Measurements from ENCODE around the gene SYNE2. TPM values are rescaled to one million over a fixed set of nuclear protein-coding genes. Genes with fewer than 3 reads are reported as not detected.
"Not testable (repeated sequence)": the region's sequence is repeated elsewhere in the genome, so short reads cannot be mapped to it uniquely, and the experiment has no call there.

Gene SYNE2
- total RNA-seq, 2 donors from 2014 or later: 206 to 223 TPM

DNA sequence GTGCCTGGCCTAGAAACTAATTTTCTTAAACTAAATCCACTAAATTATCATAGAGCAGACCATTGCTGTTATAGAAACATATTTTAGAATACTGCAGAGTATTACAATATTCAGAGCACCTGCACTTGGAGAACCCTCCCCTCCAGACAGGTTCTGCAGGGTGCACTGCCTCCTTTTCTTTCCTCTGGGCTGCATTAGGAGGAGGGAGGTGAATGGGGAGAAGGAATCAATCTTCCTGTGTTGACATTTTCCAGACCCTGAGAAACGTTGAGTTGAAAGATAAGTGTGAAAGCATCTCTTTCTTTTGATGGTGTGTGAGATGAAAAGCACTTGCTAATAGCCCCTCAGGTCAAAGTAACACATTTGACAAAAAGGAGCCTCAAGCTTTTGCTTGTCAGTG is 7.3 kb downstream of the SYNE2 start:
- Mint-ChIP-seq H3K27me3 (no peaks in the 10 kb centered on the region), H3K4me3 (peak overlapping the region; percentile 66), H3K4me1 (peaks cover 45% of the 10 kb centered on the region), H3K36me3 (ENCODE audit: low read depth) (peaks cover 6% of the 10 kb centered on the region), H3K27ac (peak overlapping the region; percentile 92)
- ATAC-seq (no peak), DNase-seq (no peak)
- no peaks in the 10 kb centered on the region for H3K9me3 ChIP-seq (ENCODE audit: control insufficient read depth, low read length, poor library complexity, severe bottlenecking)

DNA sequence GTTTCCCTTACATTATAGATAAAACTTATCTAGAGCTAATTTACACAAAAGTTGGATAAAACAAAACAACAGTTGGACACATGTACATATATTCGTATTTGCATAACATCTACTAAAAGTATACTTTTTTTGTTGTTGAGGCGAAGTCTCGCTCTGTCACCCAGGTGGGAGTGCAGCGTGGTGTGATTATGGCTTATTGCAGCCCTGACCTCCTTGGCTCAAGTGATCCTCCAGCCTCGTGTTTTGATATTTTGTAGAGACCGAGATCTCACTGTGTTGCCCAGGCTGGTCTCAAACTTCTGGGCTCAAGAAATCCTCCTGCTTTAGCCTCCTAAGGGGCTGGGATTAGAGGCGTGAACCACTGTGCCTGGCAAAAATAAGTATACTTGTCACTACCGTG is 9.4 kb downstream of the SYNE2 start:
- no peak for DNase-seq
- no peaks in the 10 kb centered on the region for H3K9me3 ChIP-seq (ENCODE audit: control insufficient read depth, low read length, poor library complexity, severe bottlenecking)
- H3K27me3 Mint-ChIP-seq: no peaks in the 10 kb centered on the region
- no peak for ATAC-seq
- H3K27ac Mint-ChIP-seq: peak overlapping the region; percentile 99
- H3K4me1 Mint-ChIP-seq: peaks cover 40% of the 10 kb centered on the region
- no peak overlapping the region for H3K4me3 Mint-ChIP-seq
- H3K36me3 Mint-ChIP-seq (ENCODE audit: low read depth): peaks cover 2% of the 10 kb centered on the region

DNA sequence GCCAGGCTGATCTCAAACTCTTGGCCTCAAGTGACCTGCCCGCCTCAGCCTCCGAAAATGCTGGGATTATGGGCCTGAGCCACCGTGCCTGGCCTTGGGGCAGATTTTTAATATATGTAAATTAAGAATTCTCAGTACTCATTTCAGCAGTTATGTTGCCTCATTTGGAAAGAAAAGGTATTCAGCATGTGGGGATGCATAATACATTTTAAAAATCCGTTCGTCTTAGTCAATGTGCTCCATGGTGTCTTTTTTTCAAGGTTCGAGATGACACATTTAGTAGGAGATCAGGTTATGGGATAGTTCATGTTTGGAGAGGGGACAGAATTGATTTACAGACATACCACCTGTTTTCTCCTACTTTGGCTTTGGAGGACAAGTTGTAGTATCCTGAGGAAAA is 10.2 kb downstream of the SYNE2 start:
- peaks cover 2% of the 10 kb centered on the region for H3K36me3 Mint-ChIP-seq (ENCODE audit: low read depth)
- DNase-seq (no peak), ATAC-seq (no peak)
- peak overlapping the region; percentile 99 for H3K27ac Mint-ChIP-seq
- no peaks in the 10 kb centered on the region for H3K27me3 Mint-ChIP-seq
- peak overlapping the region; percentile 68 for H3K4me3 Mint-ChIP-seq
- peaks cover 35% of the 10 kb centered on the region for H3K4me1 Mint-ChIP-seq
- no peaks in the 10 kb centered on the region for H3K9me3 ChIP-seq (ENCODE audit: control insufficient read depth, low read length, poor library complexity, severe bottlenecking)

DNA sequence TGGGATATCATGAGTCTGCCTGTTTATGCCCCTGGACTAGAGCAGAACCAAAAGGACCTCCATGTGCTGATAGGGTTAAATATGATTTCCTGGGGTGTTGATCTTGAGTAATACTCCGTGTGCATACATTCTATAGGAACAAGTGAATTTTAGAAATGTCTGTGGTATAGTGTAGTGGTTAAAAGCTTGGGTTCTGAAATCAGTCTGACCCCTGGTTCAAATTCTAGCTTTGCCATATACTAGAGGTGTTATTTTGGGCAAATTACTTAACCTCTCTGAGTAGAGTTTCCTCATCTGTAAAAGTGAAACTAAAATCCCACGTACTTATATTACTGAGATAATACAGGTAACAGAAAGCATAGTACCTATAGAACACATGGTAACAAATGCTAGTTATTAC is 12.0 kb downstream of the SYNE2 start:
- not testable (repeated sequence) for H3K36me3 Mint-ChIP-seq (ENCODE audit: low read depth); DNase-seq
- peak; percentile 44 for ATAC-seq

DNA sequence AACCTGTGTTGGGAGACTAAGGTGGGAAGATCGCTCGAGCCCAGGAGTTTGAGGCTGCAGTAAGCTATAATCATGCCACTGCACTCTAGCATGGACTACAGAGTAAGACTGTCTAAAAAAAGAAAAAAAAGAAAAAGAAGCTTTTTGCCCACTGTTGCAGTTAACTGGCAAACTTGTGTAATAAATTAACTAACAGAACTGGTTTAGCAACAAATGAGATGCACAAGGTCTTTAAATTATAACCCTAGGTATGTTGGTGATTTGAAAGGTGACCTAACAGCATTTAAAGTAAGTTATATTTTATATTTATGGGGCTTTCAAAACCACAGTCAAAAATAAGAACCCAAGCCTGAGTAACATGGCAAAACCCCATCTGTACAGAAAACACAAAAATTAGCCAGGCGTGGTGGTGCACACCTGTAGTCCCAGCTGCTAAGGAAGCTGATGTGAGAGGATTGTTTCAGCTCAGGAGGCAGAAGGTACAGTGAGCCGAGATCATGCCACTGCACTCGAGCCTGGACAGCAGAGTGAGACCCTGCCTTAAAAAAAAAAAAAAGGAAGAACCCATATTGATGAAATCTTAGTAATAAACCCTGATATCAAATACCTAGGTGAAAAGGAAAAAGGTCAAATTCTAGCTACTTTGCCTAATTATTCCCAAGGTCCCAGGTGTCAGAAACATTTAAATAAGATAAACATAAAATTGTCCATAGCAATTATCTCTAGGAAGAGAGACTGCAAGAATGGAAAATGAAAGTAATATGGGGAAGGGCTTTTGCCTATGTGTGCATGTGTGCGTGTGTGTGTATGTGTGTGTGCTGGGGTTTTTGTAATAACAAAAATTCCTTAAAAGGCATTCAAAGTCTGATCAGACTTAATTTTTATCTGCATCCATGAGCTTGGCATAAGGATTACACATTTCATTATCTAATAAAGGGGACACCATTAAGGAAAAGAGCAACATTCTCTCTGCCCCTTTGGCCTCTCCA is 15.4 kb downstream of the SYNE2 start:
- H3K36me3 Mint-ChIP-seq (ENCODE audit: low read depth): peaks cover 5% of the 10 kb centered on the region
- peaks cover 39% of the 10 kb centered on the region for H3K4me1 Mint-ChIP-seq
- no peaks in the 10 kb centered on the region for H3K9me3 ChIP-seq (ENCODE audit: control insufficient read depth, low read length, poor library complexity, severe bottlenecking)
- DNase-seq (no peak), ATAC-seq (no peak)
- H3K4me3 Mint-ChIP-seq: peak overlapping the region; percentile 87
- H3K27me3 Mint-ChIP-seq: no peaks in the 10 kb centered on the region
- peak overlapping the region; percentile 99 for H3K27ac Mint-ChIP-seq

More for the DNA sequence above, 12.0 kb downstream of the SYNE2 start:
- peaks cover 45% of the 10 kb centered on the region for H3K4me1 Mint-ChIP-seq
- peak overlapping the region; percentile 99 for H3K27ac Mint-ChIP-seq
- not testable (repeated sequence) for H3K27me3 Mint-ChIP-seq; H3K9me3 ChIP-seq (ENCODE audit: control insufficient read depth, low read length, poor library complexity, severe bottlenecking)
- H3K4me3 Mint-ChIP-seq: peak overlapping the region; percentile 84

DNA sequence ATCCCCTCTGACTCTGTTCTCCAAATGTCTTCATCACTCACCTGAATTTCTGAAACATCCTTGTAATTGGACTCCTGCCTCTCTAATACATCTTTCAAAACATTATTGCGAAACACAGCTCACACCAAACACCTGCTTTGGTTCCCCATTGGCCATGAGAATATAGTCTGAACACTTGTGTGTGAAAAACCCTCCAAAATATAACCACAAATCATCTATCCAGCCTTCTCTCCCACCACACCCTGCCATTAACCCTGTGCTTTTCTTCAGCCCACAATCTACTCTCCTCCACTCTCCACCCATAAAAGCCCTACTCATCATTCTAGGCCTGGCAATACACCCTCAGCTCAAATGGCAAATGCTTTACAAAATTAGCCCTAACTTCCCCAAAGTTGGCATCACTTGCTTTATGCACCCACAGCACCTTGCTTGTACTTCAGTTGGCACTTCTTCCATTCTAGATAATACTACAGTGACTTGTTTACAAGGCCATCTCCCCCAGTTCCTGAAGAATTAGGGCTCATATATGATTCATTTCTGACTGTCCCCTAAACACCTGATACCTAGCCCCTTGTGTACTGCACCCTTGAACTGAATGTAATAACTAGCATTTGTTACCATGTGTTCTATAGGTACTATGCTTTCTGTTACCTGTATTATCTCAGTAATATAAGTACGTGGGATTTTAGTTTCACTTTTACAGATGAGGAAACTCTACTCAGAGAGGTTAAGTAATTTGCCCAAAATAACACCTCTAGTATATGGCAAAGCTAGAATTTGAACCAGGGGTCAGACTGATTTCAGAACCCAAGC is 17.3 kb downstream of the SYNE2 start:
- peak; percentile 68 for ATAC-seq
- peaks cover 42% of the 10 kb centered on the region for H3K4me1 Mint-ChIP-seq
- H3K27ac Mint-ChIP-seq: peak overlapping the region; percentile 99
- not testable (repeated sequence) for H3K27me3 Mint-ChIP-seq; DNase-seq; H3K36me3 Mint-ChIP-seq (ENCODE audit: low read depth); H3K9me3 ChIP-seq (ENCODE audit: control insufficient read depth, low read length, poor library complexity, severe bottlenecking)
- H3K4me3 Mint-ChIP-seq: peak overlapping the region; percentile 87

DNA sequence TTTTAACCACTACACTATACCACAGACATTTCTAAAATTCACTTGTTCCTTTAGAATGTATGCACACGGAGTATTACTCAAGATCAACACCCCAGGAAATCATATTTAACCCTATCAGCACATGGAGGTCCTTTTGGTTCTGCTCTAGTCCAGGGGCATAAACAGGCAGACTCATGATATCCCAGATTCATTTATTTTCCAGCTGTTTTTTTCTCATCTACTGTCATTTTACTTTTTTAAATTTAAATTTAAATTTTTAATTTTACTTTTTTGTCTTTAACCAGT is 17.9 kb downstream of the SYNE2 start:
- H3K27me3 Mint-ChIP-seq; H3K9me3 ChIP-seq (ENCODE audit: control insufficient read depth, low read length, poor library complexity, severe bottlenecking); H3K36me3 Mint-ChIP-seq (ENCODE audit: low read depth); DNase-seq; H3K4me3 Mint-ChIP-seq; ATAC-seq: not testable (repeated sequence)
- peaks cover 45% of the 10 kb centered on the region for H3K4me1 Mint-ChIP-seq
- peak overlapping the region; percentile 99 for H3K27ac Mint-ChIP-seq

DNA sequence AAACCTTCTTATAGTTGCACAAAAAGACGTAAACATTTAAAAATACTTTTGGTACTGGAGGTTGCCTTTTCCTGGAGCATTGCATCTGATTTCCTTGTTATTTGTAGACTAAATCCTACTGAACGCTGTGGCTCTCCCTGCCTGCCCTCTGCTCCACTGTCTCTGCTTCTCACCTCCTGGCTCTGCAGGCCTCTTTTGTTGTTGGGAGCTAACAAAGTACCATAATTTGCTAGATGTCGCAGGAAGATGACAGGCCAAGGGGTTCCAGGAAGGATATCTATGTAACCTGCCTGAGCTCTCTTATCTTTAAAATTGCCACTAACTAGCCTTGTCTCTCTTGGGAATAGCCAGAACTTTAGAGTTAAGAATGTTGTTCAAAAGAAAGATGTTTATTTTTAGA is 21.4 kb downstream of the SYNE2 start:
- H3K27ac Mint-ChIP-seq: no peak overlapping the region
- no peak overlapping the region for H3K4me3 Mint-ChIP-seq
- DNase-seq (no peak), ATAC-seq (no peak)
- no peaks in the 10 kb centered on the region for H3K9me3 ChIP-seq (ENCODE audit: control insufficient read depth, low read length, poor library complexity, severe bottlenecking)
- H3K27me3 Mint-ChIP-seq: no peaks in the 10 kb centered on the region
- peaks cover 41% of the 10 kb centered on the region for H3K4me1 Mint-ChIP-seq
- H3K36me3 Mint-ChIP-seq (ENCODE audit: low read depth): peaks cover 8% of the 10 kb centered on the region

DNA sequence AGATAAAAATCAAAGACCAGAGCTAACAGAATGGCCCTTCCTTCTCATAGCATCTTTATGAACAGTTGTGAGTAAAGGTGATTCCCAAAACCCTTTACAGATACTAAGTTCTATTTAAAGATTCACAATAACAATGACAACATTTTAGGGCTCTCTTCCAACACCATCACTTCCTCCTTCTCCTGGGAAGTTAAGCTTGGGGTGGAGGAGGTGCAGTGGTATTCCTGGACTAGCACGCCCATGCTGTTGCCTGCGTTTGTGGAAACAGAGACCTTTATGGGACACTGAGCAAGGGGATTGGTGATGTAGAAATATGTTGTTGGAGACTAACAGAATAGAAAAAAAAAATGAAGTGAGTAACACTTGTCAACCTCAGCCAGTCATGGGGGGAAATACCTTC is 22.5 kb downstream of the SYNE2 start:
- Mint-ChIP-seq H3K27me3 (no peaks in the 10 kb centered on the region), H3K36me3 (ENCODE audit: low read depth) (peaks cover 3% of the 10 kb centered on the region), H3K4me1 (peaks cover 38% of the 10 kb centered on the region), H3K4me3 (no peak overlapping the region), H3K27ac (no peak overlapping the region)
- no peak for DNase-seq
- no peak for ATAC-seq
- H3K9me3 ChIP-seq (ENCODE audit: control insufficient read depth, low read length, poor library complexity, severe bottlenecking): no peaks in the 10 kb centered on the region

DNA sequence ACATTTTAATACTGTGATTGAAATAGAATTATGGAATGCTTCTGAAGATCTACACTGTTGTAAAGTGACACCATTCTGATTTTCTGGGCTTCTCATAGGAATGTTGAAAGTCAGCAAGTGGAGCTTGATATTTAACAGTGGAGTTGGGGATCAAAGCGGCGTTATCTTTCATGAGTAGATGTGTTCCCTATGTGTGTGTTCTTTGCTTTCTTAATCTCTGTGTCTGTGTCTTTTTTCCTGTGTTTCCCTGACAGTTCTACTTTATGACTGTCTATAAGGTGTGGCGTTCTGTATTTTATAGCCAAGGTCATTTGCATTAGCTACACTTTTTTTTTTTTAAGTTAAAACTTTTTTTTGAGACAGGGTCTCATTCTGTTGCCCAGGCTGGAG is 24.7 kb downstream of the SYNE2 start:
- DNase-seq (no peak), ATAC-seq (no peak)
- Mint-ChIP-seq H3K4me1 (peaks cover 38% of the 10 kb centered on the region), H3K36me3 (ENCODE audit: low read depth) (peaks cover 3% of the 10 kb centered on the region), H3K27me3 (no peaks in the 10 kb centered on the region), H3K4me3 (no peak overlapping the region), H3K27ac (peak overlapping the region; percentile 53)
- no peaks in the 10 kb centered on the region for H3K9me3 ChIP-seq (ENCODE audit: control insufficient read depth, low read length, poor library complexity, severe bottlenecking)

DNA sequence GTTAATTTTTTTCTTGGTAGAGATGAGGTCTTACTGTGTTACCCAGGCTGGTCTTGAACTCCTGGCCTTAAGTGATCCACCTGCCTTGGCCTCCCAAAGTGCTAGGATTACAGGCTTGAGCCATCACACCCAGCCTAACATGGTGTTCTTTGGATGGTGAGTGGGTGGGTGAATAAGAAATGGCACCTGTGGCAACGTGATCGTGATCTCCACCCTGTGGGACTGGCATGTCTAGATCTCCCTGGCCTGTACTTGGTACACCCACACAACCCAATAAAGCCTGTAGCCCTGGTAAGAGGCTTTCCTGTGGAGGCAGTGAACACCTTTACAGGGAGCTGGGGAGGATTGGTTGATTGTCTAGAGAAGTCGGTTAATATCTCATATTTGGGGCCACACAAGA is 25.2 kb downstream of the SYNE2 start:
- DNase-seq (no peak), ATAC-seq (no peak)
- Mint-ChIP-seq H3K4me1 (peaks cover 34% of the 10 kb centered on the region), H3K27ac (peak overlapping the region; percentile 53), H3K36me3 (ENCODE audit: low read depth) (peaks cover 3% of the 10 kb centered on the region), H3K27me3 (no peaks in the 10 kb centered on the region), H3K4me3 (no peak overlapping the region)
- H3K9me3 ChIP-seq (ENCODE audit: control insufficient read depth, low read length, poor library complexity, severe bottlenecking): no peaks in the 10 kb centered on the region

DNA sequence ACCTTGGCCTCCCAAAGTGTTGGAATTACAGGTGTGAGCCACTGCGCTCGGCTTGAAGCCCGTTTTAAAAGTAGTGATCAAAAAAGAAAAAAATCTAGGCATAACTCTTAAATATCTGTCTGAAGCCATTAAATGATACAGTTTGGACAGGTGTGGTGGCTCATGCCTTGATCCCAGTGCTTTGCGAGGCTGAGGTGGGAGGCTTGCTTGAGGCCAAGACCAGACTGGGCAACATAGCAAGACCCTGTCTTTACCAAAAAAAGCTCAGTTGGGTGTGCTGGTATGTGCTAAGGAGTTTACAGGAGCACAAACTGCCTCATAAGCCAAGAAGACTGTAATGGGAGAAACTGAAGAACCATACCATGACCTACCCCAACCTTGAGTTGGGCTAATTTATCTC is 26.0 kb downstream of the SYNE2 start:
- DNase-seq (no peak), ATAC-seq (no peak)
- H3K27me3 Mint-ChIP-seq: no peaks in the 10 kb centered on the region
- no peaks in the 10 kb centered on the region for H3K9me3 ChIP-seq (ENCODE audit: control insufficient read depth, low read length, poor library complexity, severe bottlenecking)
- H3K4me3 Mint-ChIP-seq: no peak overlapping the region
- peak overlapping the region; percentile 9 for H3K27ac Mint-ChIP-seq
- H3K36me3 Mint-ChIP-seq (ENCODE audit: low read depth): peaks cover 3% of the 10 kb centered on the region
- peaks cover 34% of the 10 kb centered on the region for H3K4me1 Mint-ChIP-seq

DNA sequence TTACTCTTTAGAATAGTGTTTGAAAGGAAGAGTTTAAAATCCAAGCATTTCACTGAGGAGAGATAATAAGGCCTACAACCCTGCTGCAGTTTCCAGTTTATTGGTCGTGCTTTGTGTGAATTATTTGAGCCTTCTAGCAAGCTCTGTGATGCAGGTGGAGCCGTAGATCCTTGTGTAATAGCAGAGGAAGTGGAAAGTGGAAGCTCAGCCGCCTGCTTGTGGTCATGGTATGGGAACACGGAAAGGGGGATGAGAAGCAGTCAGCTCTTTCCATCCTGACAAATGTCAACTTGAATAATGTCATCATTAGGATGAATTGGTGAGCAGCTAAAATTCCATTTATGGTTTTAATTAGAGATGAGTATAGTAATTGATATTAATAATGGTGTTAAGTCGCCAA is 29.1 kb downstream of the SYNE2 start:
- Mint-ChIP-seq H3K27me3 (no peaks in the 10 kb centered on the region), H3K4me3 (no peak overlapping the region), H3K4me1 (peaks cover 35% of the 10 kb centered on the region), H3K36me3 (ENCODE audit: low read depth) (peaks cover 3% of the 10 kb centered on the region), H3K27ac (peak overlapping the region; percentile 11)
- no peak for ATAC-seq
- no peaks in the 10 kb centered on the region for H3K9me3 ChIP-seq (ENCODE audit: control insufficient read depth, low read length, poor library complexity, severe bottlenecking)
- no peak for DNase-seq

Measured in T-helper 17 cell (primary cell).